ENCODE data around the gene PSME3.

- TF ChIP-seq ZBTB21 (CRISPR knock-in tag; IDR thresholded peaks at IDR 0.05; ENCODE audit: borderline replicate concordance) (no peak), MLX (CRISPR knock-in tag; IDR thresholded peaks at IDR 0.05) (no peak), ATF3 (CRISPR knock-in tag; conservative IDR thresholded peaks at IDR 0.05) (no peak), CTCF (IDR thresholded peaks at IDR 0.05) (no peak), TEAD4 (CRISPR knock-in tag; IDR thresholded peaks at IDR 0.05) (no peak), HMGXB4 (CRISPR knock-in tag; IDR thresholded peaks at IDR 0.05) (no peak), ELF4 (CRISPR knock-in tag; IDR thresholded peaks at IDR 0.05; ENCODE audit: low read depth) (no peak), GRHL2 (CRISPR knock-in tag; IDR thresholded peaks at IDR 0.05; ENCODE audit: insufficient replicate concordance, severe bottlenecking) (no peak), FOXP1 (CRISPR knock-in tag; IDR thresholded peaks at IDR 0.05; ENCODE audit: borderline replicate concordance) (no peak), ZNF317 (CRISPR knock-in tag; IDR thresholded peaks at IDR 0.05; ENCODE audit: borderline replicate concordance, low read depth) (no peak)
Measured at GRCh38 chr17:42849031-42849430, 15.8 kb downstream of the PSME3 start.

All from WTC11 (cell line).